Liver (tissue), 3 donors: Measurements from ENCODE around the gene COL6A3.

Experiments
- CTCF ChIP-seq: fragments of 150-350 bp; IDR thresholded peaks from 2 replicates; pipeline ENCODE4 v1.5.1; 2017; ENCODE audit warnings: improper control_type of control experiment, low read depth, low read length; ENCODE audit not compliant: missing input control
- FOXA1 ChIP-seq: IDR thresholded peaks from 2 replicates; pipeline ENCODE4 v1.6.1; 2016; ENCODE audit warnings: antibody characterized with exemption
- MAX ChIP-seq: IDR thresholded peaks from 2 replicates; pipeline ENCODE4 v1.6.1; 2016; ENCODE audit warnings: antibody characterized with exemption
- NR2F2 ChIP-seq: IDR thresholded peaks from 2 replicates; pipeline ENCODE4 v1.6.1; 2016; ENCODE audit warnings: antibody characterized with exemption
- RAD21 ChIP-seq, 2 donors: IDR thresholded peaks; 2 replicates each; pipeline ENCODE4 v1.6.1; 2016; ENCODE audit warnings: antibody characterized with exemption in 2 of 2, mild to moderate bottlenecking in 2 of 2
- YY1 ChIP-seq: IDR thresholded peaks from 2 replicates; pipeline ENCODE4 v1.6.1; 2016; ENCODE audit warnings: antibody characterized with exemption, mild to moderate bottlenecking
- ZBTB33 ChIP-seq: IDR thresholded peaks from 2 replicates; pipeline ENCODE4 v1.6.1; 2016; ENCODE audit warnings: antibody characterized with exemption
- donor health status: healthy.
- donor health status: healthy.

- no peak for TF ChIP-seq CTCF
- TF ChIP-seq NR2F2 = no peak
- no peak for TF ChIP-seq ZBTB33
- no peak for TF ChIP-seq RAD21 (IDR thresholded peaks at IDR 0.05)
- no peak for TF ChIP-seq MAX
- TF ChIP-seq YY1 = no peak
- TF ChIP-seq FOXA1 = no peak
Measured at GRCh38 chr2:237393523-237393922, 20.4 kb downstream of the COL6A3 start.
